Measurements from ENCODE around the gene PAPPA2.

The PAPPA2 gene

GRCh38 chr1:176773038-176773437 lies 310.1 kb downstream of the PAPPA2 start:
- DNase-seq: no peak

- no peak for DNase-seq
Observed at GRCh38 chr1:176774224-176774623, 311.2 kb downstream of the PAPPA2 start.

GRCh38 chr1:176775378-176775777 lies 312.4 kb downstream of the PAPPA2 start:
- no peak for DNase-seq

GRCh38 chr1:176775996-176776395 lies 313.0 kb downstream of the PAPPA2 start:
- no peak for DNase-seq

GRCh38 chr1:176778056-176778455 lies 315.1 kb downstream of the PAPPA2 start:
- DNase-seq: no peak

GRCh38 chr1:176779992-176780328 lies 317.0 kb downstream of the PAPPA2 start:
- DNase-seq: no peak

GRCh38 chr1:176783309-176783708 lies 320.3 kb downstream of the PAPPA2 start:
- no peak for DNase-seq

- no peak for DNase-seq
Observed at GRCh38 chr1:176785056-176785455, 322.1 kb downstream of the PAPPA2 start.

GRCh38 chr1:176785791-176786190 lies 322.8 kb downstream of the PAPPA2 start:
- no peak for DNase-seq

GRCh38 chr1:176786274-176786673 lies 323.3 kb downstream of the PAPPA2 start:
- no peak for DNase-seq

- DNase-seq: no peak
Observed at GRCh38 chr1:176789571-176790090, 326.7 kb downstream of the PAPPA2 start.

GRCh38 chr1:176790786-176791185 lies 327.8 kb downstream of the PAPPA2 start:
- no peak for DNase-seq

- DNase-seq: no peak
Observed at GRCh38 chr1:176791906-176792305, 328.9 kb downstream of the PAPPA2 start.

- DNase-seq: no peak
Observed at GRCh38 chr1:176794897-176795508, 332.0 kb downstream of the PAPPA2 start.

- no peak for DNase-seq
Observed at GRCh38 chr1:176795929-176796328, 333.0 kb downstream of the PAPPA2 start.

GRCh38 chr1:176796583-176796982 lies 333.6 kb downstream of the PAPPA2 start:
- DNase-seq: no peak

GRCh38 chr1:176799327-176799726 lies 336.4 kb downstream of the PAPPA2 start:
- DNase-seq: no peak

GRCh38 chr1:176800978-176801513 lies 338.1 kb downstream of the PAPPA2 start:
- DNase-seq: no peak

GRCh38 chr1:176801514-176802020 lies 338.6 kb downstream of the PAPPA2 start:
- no peak for DNase-seq

- no peak for DNase-seq
Observed at GRCh38 chr1:176802316-176802715, 339.3 kb downstream of the PAPPA2 start.

GRCh38 chr1:176803042-176803441 lies 340.1 kb downstream of the PAPPA2 start:
- no peak for DNase-seq

GRCh38 chr1:176803596-176803995 lies 340.6 kb downstream of the PAPPA2 start:
- DNase-seq: no peak

GRCh38 chr1:176809292-176809691 lies 346.3 kb downstream of the PAPPA2 start:
- DNase-seq: no peak

GRCh38 chr1:176811511-176812288 lies 348.7 kb downstream of the PAPPA2 start:
- no peak for DNase-seq
